Thymus (tissue), 11 donors: ENCODE results near the gene CLNK. TPM values are rescaled to one million over a fixed set of nuclear protein-coding genes. Genes with fewer than 3 reads are reported as not detected.
A peak's percentile ranks its signal among the peaks of the same experiment; 100 is the strongest.

ENCODE experiments used
- DNase-seq, 9 donors: peaks; one replicate each; pipeline ENCODE4 v3.0.0-alpha.2; 2013; ENCODE audit warnings: low spot score in 9 of 9, low read depth in 6 of 9, missing footprints in 1 of 9
- H3K27ac ChIP-seq, 2 donors: one replicate each; pipeline ENCODE4 v1.5.1; 2013; ENCODE audit warnings: control low read depth in 1 of 2, low read depth in 1 of 2, low read length in 1 of 2, mild to moderate bottlenecking in 1 of 2, moderate library complexity in 1 of 2
- H3K27me3 ChIP-seq, 2 donors: one replicate each; pipeline ENCODE4 v1.5.1; 2013; ENCODE audit warnings: low read length in 1 of 2; ENCODE audit not compliant: control insufficient read depth in 2 of 2, insufficient read depth in 1 of 2
- H3K36me3 ChIP-seq, 2 donors: one replicate each; pipeline ENCODE4 v1.5.1; 2013; ENCODE audit warnings: low read length in 1 of 2, mild to moderate bottlenecking in 1 of 2, moderate library complexity in 1 of 2; ENCODE audit not compliant: control insufficient read depth in 2 of 2, insufficient read depth in 2 of 2
- H3K4me1 ChIP-seq, 2 donors: one replicate each; pipeline ENCODE4 v1.5.1; 2013; ENCODE audit warnings: low read length in 2 of 2; ENCODE audit not compliant: control insufficient read depth in 2 of 2, insufficient read depth in 2 of 2
- H3K4me3 ChIP-seq, 2 donors: one replicate each; pipeline ENCODE4 v1.5.1; 2013; ENCODE audit warnings: low read length in 2 of 2, control low read depth in 1 of 2, mild to moderate bottlenecking in 1 of 2
- H3K9me3 ChIP-seq, 2 donors: one replicate each; pipeline ENCODE4 v1.5.1; 2013; ENCODE audit warnings: low read length in 1 of 2, mild to moderate bottlenecking in 1 of 2; ENCODE audit not compliant: control insufficient read depth in 2 of 2, insufficient read depth in 1 of 2
- WGBS: extraction: QIAGEN DNeasy Blood & Tissue Kit; methylation state at CpG from one replicate; pipeline ENCODE4 v1.1.7; 2013; 5-methylcytosine and 5-hydroxymethylcytosine counted together
- polyA plus RNA-seq: library from polyadenylated mRNA; stranded (reverse); fragments of 200-250 nt; gene quantifications from one replicate; pipeline ENCODE4 v1.2.3, GENCODE V29; 2013
- total RNA-seq: library from RNA; stranded (reverse); fragments of 120-200 nt; gene quantifications from one replicate; pipeline ENCODE4 v1.2.4, GENCODE V29; 2013
- donor health status: healthy.

The CLNK gene
- total and polyA plus RNA-seq, 2 donors = 1.9 to 2.6 TPM

- H3K27me3 ChIP-seq = peaks cover 48 to 62% of the 10 kb centered on the region in 2 donors
- peaks cover 0 to 9% of the 10 kb centered on the region in 2 donors for H3K9me3 ChIP-seq
- no peak overlapping the region for H3K27ac ChIP-seq
- no peak for DNase-seq
- peak overlapping the region; percentile 20 to 47 for H3K4me3 ChIP-seq
- peaks cover 6 to 21% of the 10 kb centered on the region in 2 donors for H3K4me1 ChIP-seq
- WGBS = 55% methylated on average over 27 of the region's 27 CpGs
- no peaks in the 10 kb centered on the region for H3K36me3 ChIP-seq
These were observed 222.6 kb downstream of the CLNK start for GRCh38 chr4:10461850-10462400.

DNA sequence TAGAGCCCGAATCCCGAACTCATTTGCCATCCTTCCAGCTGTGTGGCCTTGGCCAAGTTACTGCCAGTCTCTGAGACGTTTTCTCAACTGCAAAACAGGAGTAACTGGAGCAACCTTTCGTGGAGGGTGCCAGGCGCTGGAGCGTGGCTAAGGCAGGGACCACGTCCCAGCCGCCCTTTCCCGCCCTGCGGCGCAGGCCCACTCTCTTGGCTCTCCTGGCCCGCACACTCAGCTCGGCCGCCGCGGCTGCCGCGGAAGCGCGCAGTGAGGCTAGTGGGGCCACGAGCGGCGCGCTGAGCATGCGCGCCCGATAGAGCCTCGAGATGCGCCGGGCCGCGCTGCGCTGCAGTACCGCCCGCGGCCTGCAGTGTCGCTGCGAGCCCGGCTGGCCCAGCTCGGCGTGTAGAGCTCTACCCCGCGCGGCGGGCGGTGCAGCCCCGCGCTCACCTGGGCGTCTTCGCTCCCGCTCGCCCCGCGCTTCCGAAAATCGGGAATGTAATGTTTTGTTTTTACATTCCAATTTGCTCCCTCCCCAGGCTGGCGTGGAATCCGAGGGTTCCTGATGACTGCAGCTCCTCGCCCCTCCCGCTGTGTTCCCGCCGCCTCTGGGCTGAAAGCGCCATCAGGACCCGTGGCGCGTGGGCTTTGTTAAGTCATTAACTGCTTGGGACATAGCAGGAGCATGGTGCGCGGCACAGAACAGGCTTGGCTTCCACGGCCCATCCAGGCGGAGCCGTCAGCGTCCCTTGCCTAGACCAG lies 223.3 kb downstream of the CLNK start:
- peak overlapping the region; percentile 20 to 47 for H3K4me3 ChIP-seq
- peaks cover 0 to 9% of the 10 kb centered on the region in 2 donors for H3K9me3 ChIP-seq
- no peak overlapping the region for H3K27ac ChIP-seq
- peaks cover 48 to 66% of the 10 kb centered on the region in 2 donors for H3K27me3 ChIP-seq
- H3K4me1 ChIP-seq = peaks cover 8 to 23% of the 10 kb centered on the region in 2 donors
- no peaks in the 10 kb centered on the region for H3K36me3 ChIP-seq
- DNase-seq = peak; percentile 42 to 95 (median 84)
- WGBS = 6% methylated on average over 72 of the region's 72 CpGs

DNA sequence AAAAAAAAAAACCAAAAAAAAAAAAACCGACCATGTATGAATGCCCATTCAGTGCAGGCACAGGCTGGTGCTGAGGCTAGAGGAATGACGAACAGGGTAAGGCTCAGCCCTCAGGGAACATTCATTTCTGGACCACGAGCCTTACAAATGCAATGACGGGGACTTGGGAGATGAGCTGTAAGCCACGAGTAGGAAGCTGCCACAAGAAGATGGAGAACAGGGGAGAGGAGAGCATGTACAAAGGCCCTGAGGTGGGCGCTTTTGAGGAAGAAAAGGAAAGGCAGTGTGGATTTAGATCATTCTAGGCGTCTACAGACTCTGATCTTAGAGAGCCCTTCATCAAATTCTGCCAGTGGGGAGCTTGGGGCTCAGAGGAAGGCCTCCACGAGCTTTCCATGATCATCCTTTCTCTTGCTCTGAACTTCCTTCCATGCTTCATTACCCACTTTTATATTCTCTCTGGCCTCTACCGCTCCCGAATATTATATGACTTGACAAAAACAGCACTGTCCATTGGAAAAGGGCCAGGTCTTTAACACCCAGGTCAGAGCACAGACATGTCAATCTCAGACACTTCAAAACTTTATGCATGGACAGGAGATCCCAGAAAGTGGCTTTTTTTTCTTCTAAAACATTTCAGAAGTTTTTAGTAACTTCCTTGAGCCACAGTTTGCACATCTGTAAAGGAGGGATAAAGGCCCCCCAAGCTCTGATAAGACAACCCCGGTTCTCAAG lies 224.1 kb downstream of the CLNK start:
- no peaks in the 10 kb centered on the region for H3K36me3 ChIP-seq
- H3K27ac ChIP-seq = no peak overlapping the region
- peaks cover 48 to 67% of the 10 kb centered on the region in 2 donors for H3K27me3 ChIP-seq
- 94% methylated on average over 11 of the region's 11 CpGs for WGBS
- no peak overlapping the region for H3K4me3 ChIP-seq
- peaks cover 0 to 9% of the 10 kb centered on the region in 2 donors for H3K9me3 ChIP-seq
- H3K4me1 ChIP-seq = peaks cover 10 to 25% of the 10 kb centered on the region in 2 donors
- no peak for DNase-seq

- H3K36me3 ChIP-seq = peaks cover 3 to 5% of the 10 kb centered on the region in 2 donors
- no peak overlapping the region for H3K27ac ChIP-seq
- DNase-seq = no peak
- H3K4me1 ChIP-seq = peaks cover 10 to 25% of the 10 kb centered on the region in 2 donors
- peaks cover 48 to 67% of the 10 kb centered on the region in 2 donors for H3K27me3 ChIP-seq
- H3K9me3 ChIP-seq = peaks cover 0 to 9% of the 10 kb centered on the region in 2 donors
- 92% methylated on average over 8 of the region's 8 CpGs for WGBS
- no peak overlapping the region for H3K4me3 ChIP-seq
These were observed 225.3 kb downstream of the CLNK start for GRCh38 chr4:10459305-10459704.

- Histone ChIP-seq H3K36me3 (peaks cover 9 to 10% of the 10 kb centered on the region in 2 donors), H3K4me3 (no peak overlapping the region), H3K9me3 (peaks cover 0 to 9% of the 10 kb centered on the region in 2 donors), H3K27ac (no peak overlapping the region), H3K4me1 (peaks cover 10 to 25% of the 10 kb centered on the region in 2 donors), H3K27me3 (peaks cover 44 to 61% of the 10 kb centered on the region in 2 donors)
- 78% methylated on average over 13 of the region's 13 CpGs for WGBS
- DNase-seq = no peak
These were observed 226.4 kb downstream of the CLNK start for GRCh38 chr4:10458177-10458576.

GRCh38 chr4:10457255-10457801 lies 227.2 kb downstream of the CLNK start, which contains the start of gene ZNF518B:
Gene ZNF518B, minus strand, starts transcription at chr4:10457426. Its CDS starts 11,098 bp downstream, at chr4:10446328.
- 4% methylated on average over 60 of the region's 60 CpGs for WGBS
- Histone ChIP-seq H3K27me3 (peaks cover 36 to 53% of the 10 kb centered on the region in 2 donors), H3K27ac (peak within 1 kb of the TSS; percentile 30 to 86), H3K36me3 (peaks cover 9 to 18% of the 10 kb centered on the region in 2 donors), H3K4me3 (peak within 1 kb of the TSS; percentile 61 to 91), H3K4me1 (peaks cover 10 to 25% of the 10 kb centered on the region in 2 donors), H3K9me3 (peaks cover 0 to 9% of the 10 kb centered on the region in 2 donors)
- peak; percentile 38 to 88 (median 71) for DNase-seq

DNA sequence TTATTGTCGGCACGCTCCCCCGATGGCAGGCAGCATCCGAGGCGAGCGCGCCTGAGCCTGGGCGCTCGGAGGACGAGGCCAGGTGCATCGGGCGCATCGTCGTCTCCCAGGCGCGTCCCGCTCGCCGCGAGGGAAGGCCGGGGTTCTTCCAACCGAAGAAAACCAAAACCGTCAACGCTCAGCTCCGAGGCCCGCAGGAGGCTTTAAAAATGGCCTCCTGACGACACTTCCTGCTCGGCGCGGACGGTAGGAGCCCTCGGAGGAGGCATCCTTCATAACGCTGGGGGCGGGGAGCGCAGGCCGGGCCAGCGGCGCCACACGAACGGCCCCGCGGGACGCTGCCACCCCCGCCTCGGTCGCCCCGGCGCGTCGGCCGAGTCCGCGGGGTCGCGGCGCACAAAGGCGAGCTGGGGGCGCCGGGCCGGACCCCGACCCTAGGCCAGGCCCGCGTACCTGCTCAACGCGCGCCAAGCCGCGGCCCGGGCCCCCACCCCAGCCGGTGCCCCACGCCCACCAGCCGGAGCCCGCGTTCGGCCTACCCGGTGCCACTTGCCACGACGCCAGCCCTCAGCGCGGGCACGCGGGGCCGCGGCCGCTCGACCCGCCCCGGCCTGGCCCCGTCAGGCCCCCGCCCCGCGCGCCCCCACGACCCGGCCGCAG lies 227.8 kb downstream of the CLNK start:
- 5% methylated on average over 96 of the region's 96 CpGs for WGBS
- Histone ChIP-seq H3K9me3 (peaks cover 0 to 3% of the 10 kb centered on the region in 2 donors), H3K27me3 (peaks cover 30 to 47% of the 10 kb centered on the region in 2 donors), H3K4me1 (peaks cover 10 to 23% of the 10 kb centered on the region in 2 donors), H3K36me3 (peaks cover 9 to 24% of the 10 kb centered on the region in 2 donors), H3K27ac (peak overlapping the region; percentile 23 to 86), H3K4me3 (peak overlapping the region; percentile 61 to 91)
- peak in 8 of 9 donors; percentile 22 to 75 (median 46) for DNase-seq

DNA sequence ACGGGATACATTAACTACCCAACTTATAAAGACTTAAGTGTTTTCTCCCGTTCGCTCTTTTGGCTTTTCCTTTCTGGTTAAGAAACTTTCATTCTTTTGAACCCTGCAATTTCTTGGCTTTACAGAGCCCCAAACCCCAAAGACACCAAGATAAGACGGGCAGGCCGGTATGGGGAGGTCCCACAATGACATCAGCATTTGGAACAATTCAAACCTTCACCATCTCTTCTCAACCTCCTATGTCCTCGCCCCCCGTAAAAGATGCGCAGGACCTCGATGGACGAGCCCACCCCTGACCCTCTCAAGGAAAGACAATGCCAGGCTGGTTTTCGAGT lies 228.3 kb downstream of the CLNK start:
- WGBS = 63% methylated on average over 11 of the region's 11 CpGs
- DNase-seq = no peak

More for the DNA sequence above, 228.3 kb downstream of the CLNK start:
- Histone ChIP-seq H3K9me3 (no peaks in the 10 kb centered on the region), H3K27me3 (peaks cover 27 to 43% of the 10 kb centered on the region in 2 donors), H3K4me1 (peaks cover 10 to 19% of the 10 kb centered on the region in 2 donors), H3K36me3 (peaks cover 9 to 25% of the 10 kb centered on the region in 2 donors), H3K27ac (peak overlapping the region; percentile 23 to 86), H3K4me3 (peak overlapping the region; percentile 61 to 91)
